Panc1 (cell line): ENCODE data around the gene ARMC3. TPM values are rescaled to one million over a fixed set of nuclear protein-coding genes. Genes with fewer than 3 reads are reported as not detected.
"Not testable (repeated sequence)": the region's sequence is repeated elsewhere in the genome, so short reads cannot be mapped to it uniquely, and the experiment has no call there.

Experiments used
- ATAC-seq: fragments of 200-7000 bp; cut with Tn5 transposase; 2 replicates; pipeline ENCODE4 v1.9.1; 2020; ENCODE audit warnings: mild to moderate bottlenecking, moderate library complexity
- BruUV-seq: library from RNA; stranded (reverse); fragments of 400-500 nt; replicated peaks from 2 replicates; lab custom pipeline; 2021; lab: Mats Ljungman, UMichigan
- CTCF ChIA-PET: fragments of 300-600 bp; sonication (Branson Sonifier 250); formaldehyde crosslinking; loops from one replicate; lab custom pipeline; 2022; ENCODE audit warnings: antibody characterized with exemption; lab: Charles Lee
- POLR2A ChIA-PET: fragments of 300-600 bp; sonication (Branson Sonifier 250); formaldehyde crosslinking; loops from one replicate; lab custom pipeline; 2022; ENCODE audit warnings: antibody characterized with exemption; lab: Charles Lee
- DNase-seq: peaks from one replicate; pipeline ENCODE4 v3.0.0-alpha.2; 2010; ENCODE audit warnings: low read depth, low spot score
- H3K27ac ChIP-seq: 2 replicates; pipeline ENCODE4 v1.5.1; 2011; ENCODE audit warnings: mild to moderate bottlenecking, low read length, inconsistent platforms
- H3K27me3 ChIP-seq: fragments of 200-500 bp; sonication (Bioruptor generic); 2 replicates; pipeline ENCODE4 v1.6.0; 2014; ENCODE audit warnings: low read length, inconsistent platforms; ENCODE audit not compliant: control insufficient read depth, insufficient read depth
- H3K36me3 ChIP-seq: fragments of 200-500 bp; sonication (Bioruptor generic); 2 replicates; pipeline ENCODE4 v1.5.1; 2014; ENCODE audit warnings: inconsistent platforms, mild to moderate bottlenecking, low read length, moderate library complexity; ENCODE audit not compliant: control insufficient read depth, insufficient read depth
- H3K4me1 ChIP-seq: 2 replicates; pipeline ENCODE4 v1.5.1; 2011; ENCODE audit warnings: inconsistent platforms, mild to moderate bottlenecking, low read length, moderate library complexity; ENCODE audit not compliant: control insufficient read depth, insufficient read depth
- H3K4me3 ChIP-seq, 2 experiments: 2 replicates each; pipeline ENCODE4 v1.5.1; 2011 to 2012; ENCODE audit warnings: low read depth in 2 of 2, low read length in 2 of 2, mild to moderate bottlenecking in 2 of 2, inconsistent platforms in 1 of 2, moderate library complexity in 1 of 2
- H3K9me3 ChIP-seq: fragments of 200-500 bp; sonication (Bioruptor generic); 2 replicates; pipeline ENCODE4 v1.5.1; 2014; ENCODE audit warnings: low read depth, mild to moderate bottlenecking, inconsistent platforms, low read length, moderate library complexity; ENCODE audit not compliant: control insufficient read depth, insufficient read depth
- CTCF ChIP-seq: fragments of 450-650 bp; IDR thresholded peaks from 2 replicates; pipeline ENCODE4 v1.5.1; 2017; ENCODE audit warnings: mild to moderate bottlenecking
- POLR2AphosphoS5 ChIP-seq: IDR thresholded peaks from 2 replicates; pipeline ENCODE4 v1.6.1; 2012; ENCODE audit warnings: mild to moderate bottlenecking, low read depth, low read length, moderate library complexity
- REST ChIP-seq, 2 experiments: IDR thresholded peaks; 2 replicates each; pipeline ENCODE4 v1.6.1; 2011 to 2012; ENCODE audit warnings: low read depth in 2 of 2, control low read depth in 1 of 2, low read length in 1 of 2, mild to moderate bottlenecking in 1 of 2, moderate library complexity in 1 of 2; ENCODE audit not compliant: insufficient read depth in 1 of 2
- SIN3A ChIP-seq: IDR thresholded peaks from 2 replicates; pipeline ENCODE4 v1.6.1; 2012; ENCODE audit warnings: low read depth, mild to moderate bottlenecking, low read length, moderate library complexity, borderline replicate concordance; ENCODE audit not compliant: insufficient read depth
- TCF7L2 ChIP-seq: IDR thresholded peaks from 2 replicates; pipeline ENCODE4 v1.6.1; 2011; ENCODE audit warnings: mild to moderate bottlenecking, low read depth, low read length, inconsistent platforms
- in situ Hi-C: cut with HindIII; loops from 2 replicates; pipeline ENCODE4 v1.10.0; 2016; ENCODE audit warnings: low sequenced_read_pairs, low pct_unique_long_range_greater_than_20kb
- intact Hi-C: fragments of 100-400 bp; cut with micrococcal nuclease; formaldehyde crosslinking; loops from one replicate; pipeline ENCODE4 v1.10.0; 2022; ENCODE audit not compliant: unreplicated experiment
- total RNA-seq: library from RNA; stranded (reverse); gene quantifications from one replicate; pipeline ENCODE4 v1.2.1, GENCODE V29; 2021; ENCODE audit not compliant: unreplicated experiment

ARMC3 gene
- total RNA-seq, 1 experiment from 2014 or later: 1.0 TPM

GRCh38 chr10:22900841-22901601, 26.8 kb upstream of the ARMC3 start:
- Histone ChIP-seq H3K9me3 (no peaks in the 10 kb centered on the region), H3K27ac (no peak overlapping the region), H3K27me3 (no peaks in the 10 kb centered on the region), H3K4me3 (no peak overlapping the region), H3K36me3 (no peaks in the 10 kb centered on the region), H3K4me1 (no peaks in the 10 kb centered on the region)
- ATAC-seq (no peak), DNase-seq (no peak)
- BruUV-seq: no TSS peak
- intact Hi-C loops (no loop called here), in situ Hi-C loops (no loop called here)
- ChIA-PET POLR2A (no interaction called here), CTCF (no interaction called here)
- TF ChIP-seq POLR2AphosphoS5 (no peak), CTCF (no peak), REST (IDR thresholded peaks at IDR 0.05; ENCODE audit: insufficient read depth in 1 of 2, low read depth in 2 of 2, low read length in 1 of 2) (no peak), SIN3A (no peak), TCF7L2 (no peak)

- H3K36me3 ChIP-seq, H3K27me3 ChIP-seq, ATAC-seq, CTCF ChIA-PET, H3K4me3 ChIP-seq, H3K27ac ChIP-seq, intact Hi-C loops, in situ Hi-C loops, BruUV-seq, H3K9me3 ChIP-seq, POLR2A ChIA-PET, H3K4me1 ChIP-seq, DNase-seq: not testable (repeated sequence)
Observed at GRCh38 chr10:22902147-22902546, 25.7 kb upstream of the ARMC3 start.

GRCh38 chr10:22903694-22904093, 24.2 kb upstream of the ARMC3 start:
- intact Hi-C loops: no loop called here
- in situ Hi-C loops: no loop called here
- BruUV-seq: no TSS peak
- ChIA-PET CTCF (no interaction called here), POLR2A (interaction anchor here (0.6 to 0.7 kb wide), 2 partner anchors 117 to 360 kb away, joined by 6 read pairs; no protein-coding TSS in a partner anchor)
- no peak for TF ChIP-seq CTCF
- no peak for TF ChIP-seq SIN3A
- TF ChIP-seq TCF7L2: no peak
- TF ChIP-seq POLR2AphosphoS5: no peak
- no peak for TF ChIP-seq REST (IDR thresholded peaks at IDR 0.05; ENCODE audit: insufficient read depth in 1 of 2, low read depth in 2 of 2, low read length in 1 of 2)
- Histone ChIP-seq H3K36me3 (no peaks in the 10 kb centered on the region), H3K4me3 (no peak overlapping the region), H3K4me1 (no peaks in the 10 kb centered on the region), H3K27me3 (no peaks in the 10 kb centered on the region), H3K27ac (no peak overlapping the region), H3K9me3 (no peaks in the 10 kb centered on the region)
- DNase-seq (no peak), ATAC-seq (no peak)
